Esophagus muscularis mucosa (tissue), 3 donors: ENCODE results near the gene LRRC53.

Experiments
- CTCF ChIP-seq, 3 experiments: fragments of 200-600 bp in 2 of 3; fragments of 450-650 bp in 1 of 3; sonication (generic) in 2 of 3; IDR thresholded peaks; one replicate each; pipeline ENCODE4 v1.5.1; 2017 to 2019; ENCODE audit warnings: antibody characterized with exemption in 3 of 3, mild to moderate bottlenecking in 2 of 3, moderate library complexity in 1 of 3
- POLR2A ChIP-seq: fragments of 450-650 bp; IDR thresholded peaks from one replicate; pipeline ENCODE4 v1.6.1; 2017; ENCODE audit warnings: antibody characterized with exemption, moderate library complexity, mild to moderate bottlenecking, low read depth
- POLR2AphosphoS5 ChIP-seq, 2 donors: sonication (generic); formaldehyde crosslinking; IDR thresholded peaks; one replicate each; pipeline ENCODE4 v1.6.1; 2017; ENCODE audit warnings: antibody characterized with exemption in 2 of 2

- TF ChIP-seq POLR2A (no peak), CTCF (IDR thresholded peaks at IDR 0.05) (no peak), POLR2AphosphoS5 (IDR thresholded peaks at IDR 0.05) (no peak)
These were observed 82.8 kb downstream of the LRRC53 start for GRCh38 chr1:74429580-74429979.
